ENCODE results near the gene ST6GALNAC6.

GRCh38 chr9:127926906-127927200 is 27.4 kb upstream of the ST6GALNAC6 start:
- no peak for TF ChIP-seq CTCF (IDR thresholded peaks at IDR 0.05)
- no peak for TF ChIP-seq POLR2A (IDR thresholded peaks at IDR 0.05)

Measured in lower leg skin (tissue), 3 donors.